HK-2 (cell line): ENCODE measurements around the gene PLA2G10.
"Not testable (repeated sequence)": the region's sequence is repeated elsewhere in the genome, so short reads cannot be mapped to it uniquely, and the experiment has no call there.

Experiments used
- DNase-seq: peaks from one replicate; pipeline ENCODE4 v3.0.0-alpha.2; 2018; ENCODE audit not compliant: unreplicated experiment

The PLA2G10 gene

DNA sequence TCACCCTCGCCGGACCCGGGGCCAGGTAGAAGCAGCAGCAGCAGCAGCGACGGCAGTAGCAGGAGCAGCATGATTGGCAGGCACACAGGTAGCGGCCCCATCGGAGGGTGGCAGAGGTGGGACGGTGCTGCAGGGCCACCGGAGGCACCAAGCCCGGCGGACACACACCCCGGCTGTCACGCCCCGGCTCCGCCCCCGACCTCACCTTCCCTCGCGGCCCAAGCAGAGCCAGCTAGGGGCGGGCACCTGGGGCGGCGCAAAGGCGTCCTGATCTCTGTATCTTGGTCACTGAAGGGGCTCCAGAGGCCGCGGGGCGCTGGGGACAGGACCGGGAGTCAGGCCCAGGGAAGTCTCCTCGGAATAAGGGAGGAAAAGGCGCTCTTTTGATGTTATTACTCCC is at the start of gene PLA2G10:
TSS of gene PLA2G10 (minus strand) at position 180 of the 400 bp plus-strand sequence. CDS start at position 101, 79 bp downstream.
- DNase-seq: not testable (repeated sequence)

- not testable (repeated sequence) for DNase-seq
Observed at GRCh38 chr16:14742273-14743128, 48.4 kb upstream of the PLA2G10 start, which contains the start of gene NPIPA2. Gene NPIPA2, plus strand, starts transcription at chr16:14742533. Its CDS starts 5,533 bp downstream, at chr16:14748066.

DNA sequence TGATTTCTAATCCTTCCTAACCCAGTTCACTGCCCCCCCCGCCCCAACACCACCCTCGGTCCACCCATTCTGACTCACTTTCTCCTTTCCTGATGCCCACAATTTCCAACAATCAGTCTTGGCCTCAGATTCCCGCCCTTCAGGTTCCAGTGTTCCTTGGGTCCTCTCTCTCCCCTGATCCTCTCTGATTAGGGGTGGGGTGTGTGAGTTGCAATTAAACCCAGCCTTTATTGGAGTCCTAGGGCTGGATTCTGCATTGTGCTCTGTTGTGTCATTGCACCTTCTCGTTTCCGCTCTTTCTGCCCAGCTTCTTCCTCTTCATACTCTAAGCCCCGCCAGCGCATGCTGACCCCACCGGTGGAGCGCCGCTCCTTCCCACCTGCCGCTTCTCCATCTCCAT is 47.7 kb upstream of the PLA2G10 start:
- DNase-seq: not testable (repeated sequence)

DNA sequence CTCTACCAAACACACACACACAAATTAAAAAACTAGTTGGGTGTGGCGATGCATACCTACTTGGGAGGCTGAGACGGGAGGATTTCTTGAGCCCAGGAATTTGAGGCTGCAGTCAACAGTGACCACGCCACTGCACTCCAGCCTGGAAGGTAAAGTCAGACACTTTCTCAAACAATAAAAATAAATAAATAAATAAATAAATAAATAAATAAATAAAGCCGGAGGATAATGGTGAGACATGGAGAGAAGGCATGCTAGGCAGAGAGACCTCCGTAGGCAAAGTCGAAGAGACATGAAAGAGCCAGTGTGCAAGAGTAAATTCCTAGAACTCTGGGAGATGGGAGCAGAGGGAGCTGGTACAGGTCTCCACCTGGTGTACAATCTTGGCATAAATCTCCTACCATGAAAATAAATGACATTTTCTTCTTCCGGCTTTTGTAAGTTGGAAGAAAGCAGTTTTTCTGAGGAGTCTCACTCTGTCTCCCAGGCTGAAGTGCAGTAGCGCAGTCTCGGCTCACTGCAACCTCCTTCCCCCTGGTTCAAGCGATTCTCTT is 46.8 kb upstream of the PLA2G10 start:
- DNase-seq: not testable (repeated sequence)

DNA sequence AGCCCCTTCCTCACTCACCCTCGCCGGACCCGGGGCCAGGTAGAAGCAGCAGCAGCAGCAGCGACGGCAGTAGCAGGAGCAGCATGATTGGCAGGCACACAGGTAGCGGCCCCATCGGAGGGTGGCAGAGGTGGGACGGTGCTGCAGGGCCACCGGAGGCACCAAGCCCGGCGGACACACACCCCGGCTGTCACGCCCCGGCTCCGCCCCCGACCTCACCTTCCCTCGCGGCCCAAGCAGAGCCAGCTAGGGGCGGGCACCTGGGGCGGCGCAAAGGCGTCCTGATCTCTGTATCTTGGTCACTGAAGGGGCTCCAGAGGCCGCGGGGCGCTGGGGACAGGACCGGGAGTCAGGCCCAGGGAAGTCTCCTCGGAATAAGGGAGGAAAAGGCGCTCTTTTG is 39.1 kb upstream of the PLA2G10 start:
- DNase-seq: not testable (repeated sequence)

GRCh38 chr16:14703156-14704011 is 9.3 kb upstream of the PLA2G10 start, which contains the start of gene NPIPA3:
Gene NPIPA3, plus strand, starts transcription at chr16:14703411. Its CDS starts 5,533 bp downstream, at chr16:14708944.
- DNase-seq: not testable (repeated sequence)

DNA sequence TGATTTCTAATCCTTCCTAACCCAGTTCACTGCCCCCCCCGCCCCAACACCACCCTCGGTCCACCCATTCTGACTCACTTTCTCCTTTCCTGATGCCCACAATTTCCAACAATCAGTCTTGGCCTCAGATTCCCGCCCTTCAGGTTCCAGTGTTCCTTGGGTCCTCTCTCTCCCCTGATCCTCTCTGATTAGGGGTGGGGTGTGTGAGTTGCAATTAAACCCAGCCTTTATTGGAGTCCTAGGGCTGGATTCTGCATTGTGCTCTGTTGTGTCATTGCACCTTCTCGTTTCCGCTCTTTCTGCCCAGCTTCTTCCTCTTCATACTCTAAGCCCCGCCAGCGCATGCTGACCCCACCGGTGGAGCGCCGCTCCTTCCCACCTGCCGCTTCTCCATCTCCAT is 8.6 kb upstream of the PLA2G10 start:
- not testable (repeated sequence) for DNase-seq

DNA sequence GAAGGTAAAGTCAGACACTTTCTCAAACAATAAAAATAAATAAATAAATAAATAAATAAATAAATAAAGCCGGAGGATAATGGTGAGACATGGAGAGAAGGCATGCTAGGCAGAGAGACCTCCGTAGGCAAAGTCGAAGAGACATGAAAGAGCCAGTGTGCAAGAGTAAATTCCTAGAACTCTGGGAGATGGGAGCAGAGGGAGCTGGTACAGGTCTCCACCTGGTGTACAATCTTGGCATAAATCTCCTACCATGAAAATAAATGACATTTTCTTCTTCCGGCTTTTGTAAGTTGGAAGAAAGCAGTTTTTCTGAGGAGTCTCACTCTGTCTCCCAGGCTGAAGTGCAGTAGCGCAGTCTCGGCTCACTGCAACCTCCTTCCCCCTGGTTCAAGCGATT is 7.8 kb upstream of the PLA2G10 start:
- DNase-seq: not testable (repeated sequence)

- not testable (repeated sequence) for DNase-seq
Observed at GRCh38 chr16:14685870-14686793, 8.0 kb downstream of the PLA2G10 start.

DNA sequence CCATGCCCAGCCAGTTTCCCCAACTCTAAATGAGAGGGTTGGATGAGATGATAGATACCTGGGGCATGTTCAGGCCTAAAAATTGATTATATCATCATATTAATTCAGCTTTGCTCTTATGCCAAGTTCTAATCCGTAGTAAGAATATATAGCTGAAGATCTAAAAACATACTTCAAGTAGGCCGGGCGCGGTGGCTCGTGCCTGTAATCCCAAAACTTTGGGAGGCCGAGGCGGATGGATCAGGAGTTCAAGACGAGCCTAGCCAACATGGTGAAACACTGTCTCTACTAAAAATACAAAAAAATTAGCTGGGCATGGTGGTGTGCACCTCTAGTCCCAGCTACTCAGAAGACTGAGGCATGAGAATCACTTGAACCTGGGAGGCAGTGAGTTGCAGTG is 12.0 kb downstream of the PLA2G10 start:
- DNase-seq: no peak

GRCh38 chr16:14681115-14681514 is 13.0 kb downstream of the PLA2G10 start:
- DNase-seq: no peak

DNA sequence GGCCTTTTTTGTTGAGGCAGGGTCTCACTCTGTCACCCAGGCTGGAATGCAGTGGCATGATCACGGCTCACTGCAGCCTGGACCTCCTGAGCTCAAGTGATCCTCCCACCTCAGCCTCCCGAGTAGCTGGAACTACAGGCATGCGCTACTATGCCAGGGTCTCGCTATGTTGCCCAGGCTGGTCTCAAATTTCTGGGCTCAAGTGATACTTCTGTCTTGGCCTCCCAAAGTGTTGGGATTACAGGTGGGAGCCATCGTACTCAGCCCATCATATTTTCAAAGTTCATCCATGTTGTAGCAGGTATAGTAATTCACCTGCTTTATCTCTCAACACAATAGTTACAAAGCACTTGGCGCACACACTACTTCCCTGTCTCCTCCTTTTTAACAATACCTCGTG is 13.7 kb downstream of the PLA2G10 start:
- DNase-seq: not testable (repeated sequence)

GRCh38 chr16:14678748-14679497 is 15.2 kb downstream of the PLA2G10 start:
- no peak for DNase-seq

- no peak for DNase-seq
Observed at GRCh38 chr16:14677627-14678026, 16.5 kb downstream of the PLA2G10 start.

DNA sequence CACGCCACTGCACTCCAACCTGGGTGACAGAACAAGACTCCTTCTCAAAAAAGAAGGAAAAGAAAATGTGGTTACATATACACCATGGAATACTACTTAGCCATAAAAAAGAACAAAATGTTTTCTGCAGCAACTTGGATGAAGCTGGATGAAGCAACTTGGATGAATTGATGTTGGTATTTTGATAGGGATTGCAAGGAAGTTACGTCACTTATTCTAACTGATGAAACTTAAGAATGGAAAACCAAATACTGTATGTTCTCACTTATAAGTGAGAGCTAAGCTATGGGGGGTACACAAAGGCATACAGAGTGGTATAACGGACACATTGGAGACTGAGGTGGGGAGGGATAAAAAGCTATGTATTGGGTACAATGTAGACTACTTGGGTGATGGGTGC is 17.5 kb downstream of the PLA2G10 start:
- DNase-seq: no peak

- DNase-seq: no peak
Observed at GRCh38 chr16:14672403-14672971, 21.6 kb downstream of the PLA2G10 start.

- no peak for DNase-seq
Observed at GRCh38 chr16:14669776-14670175, 24.3 kb downstream of the PLA2G10 start.

- DNase-seq: no peak
Observed at GRCh38 chr16:14668556-14669223, 25.4 kb downstream of the PLA2G10 start.
